AG09309 (cell line): Measurements from ENCODE around the gene DEPDC5.

Source experiments
- DNase-seq: peaks from one replicate; pipeline ENCODE4 v3.0.0-alpha.2; 2010; ENCODE audit warnings: low read depth
- H3K4me3 ChIP-seq: 2 replicates; pipeline ENCODE4 v1.5.1; 2011; ENCODE audit warnings: mild to moderate bottlenecking, low read depth, low read length, moderate library complexity; ENCODE audit not compliant: control insufficient read depth
- TF ChIP-seq, protein P1 (sequence below): IDR thresholded peaks from 2 replicates; pipeline ENCODE4 v1.5.1; 2011; ENCODE audit warnings: mild to moderate bottlenecking, low read depth, low read length, inconsistent platforms; ENCODE audit not compliant: insufficient read depth, control insufficient read depth; ENCODE audit errors: missing control alignments

DEPDC5 gene

DNA sequence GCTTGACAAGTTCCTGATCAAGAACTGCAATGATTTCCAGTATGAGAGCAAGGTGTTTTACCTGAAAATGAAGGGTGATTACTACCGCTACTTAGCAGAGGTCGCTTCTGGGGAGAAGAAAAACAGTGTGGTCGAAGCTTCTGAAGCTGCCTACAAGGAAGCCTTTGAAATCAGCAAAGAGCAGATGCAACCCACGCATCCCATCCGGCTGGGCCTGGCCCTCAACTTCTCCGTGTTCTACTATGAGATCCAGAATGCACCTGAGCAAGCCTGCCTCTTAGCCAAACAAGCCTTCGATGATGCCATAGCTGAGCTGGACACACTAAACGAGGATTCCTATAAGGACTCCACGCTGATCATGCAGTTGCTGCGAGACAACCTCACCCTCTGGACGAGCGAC is 202.5 kb downstream of the DEPDC5 start:
- H3K4me3 ChIP-seq: no peak overlapping the region
- TF ChIP-seq, protein P1, sequence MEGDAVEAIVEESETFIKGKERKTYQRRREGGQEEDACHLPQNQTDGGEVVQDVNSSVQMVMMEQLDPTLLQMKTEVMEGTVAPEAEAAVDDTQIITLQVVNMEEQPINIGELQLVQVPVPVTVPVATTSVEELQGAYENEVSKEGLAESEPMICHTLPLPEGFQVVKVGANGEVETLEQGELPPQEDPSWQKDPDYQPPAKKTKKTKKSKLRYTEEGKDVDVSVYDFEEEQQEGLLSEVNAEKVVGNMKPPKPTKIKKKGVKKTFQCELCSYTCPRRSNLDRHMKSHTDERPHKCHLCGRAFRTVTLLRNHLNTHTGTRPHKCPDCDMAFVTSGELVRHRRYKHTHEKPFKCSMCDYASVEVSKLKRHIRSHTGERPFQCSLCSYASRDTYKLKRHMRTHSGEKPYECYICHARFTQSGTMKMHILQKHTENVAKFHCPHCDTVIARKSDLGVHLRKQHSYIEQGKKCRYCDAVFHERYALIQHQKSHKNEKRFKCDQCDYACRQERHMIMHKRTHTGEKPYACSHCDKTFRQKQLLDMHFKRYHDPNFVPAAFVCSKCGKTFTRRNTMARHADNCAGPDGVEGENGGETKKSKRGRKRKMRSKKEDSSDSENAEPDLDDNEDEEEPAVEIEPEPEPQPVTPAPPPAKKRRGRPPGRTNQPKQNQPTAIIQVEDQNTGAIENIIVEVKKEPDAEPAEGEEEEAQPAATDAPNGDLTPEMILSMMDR: no peak
- DNase-seq: no peak
